ENCODE results near the gene FHL5. TPM values are rescaled to one million over a fixed set of nuclear protein-coding genes. Genes with fewer than 3 reads are reported as not detected.

The FHL5 gene
- total RNA-seq, 1 experiment from 2014 or later = not detected

GRCh38 chr6:96653181-96653580 is 90.3 kb downstream of the FHL5 start:
- Histone ChIP-seq H3K79me2 (ENCODE audit: low read length) (no peaks in the 10 kb centered on the region), H3K9ac (ENCODE audit: low read length) (no peak overlapping the region), H3K36me3 (ENCODE audit: low read depth, low read length) (no peaks in the 10 kb centered on the region), H3K9me2 (replicated peaks; ENCODE audit: low read length) (no peaks in the 10 kb centered on the region), H3K9me3 (ENCODE audit: low read length) (no peaks in the 10 kb centered on the region), H3K27ac (ENCODE audit: low read length) (no peak overlapping the region), H3K4me2 (ENCODE audit: low read length) (no peak overlapping the region), H3K4me1 (ENCODE audit: insufficient read depth, low read length) (no peaks in the 10 kb centered on the region), H3K27me3 (ENCODE audit: low read length) (peaks cover 20% of the 10 kb centered on the region), H4K20me1 (ENCODE audit: low read length) (no peaks in the 10 kb centered on the region), H2AFZ (ENCODE audit: low read length) (no peak overlapping the region), H3F3A (ENCODE audit: low read length, unreplicated experiment) (no peaks in the 10 kb centered on the region), H3K4me3 (ENCODE audit: low read length) (no peak overlapping the region)
- TF ChIP-seq EZH2phosphoT487 (IDR thresholded peaks at IDR 0.05; ENCODE audit: borderline replicate concordance, low read length) = no peak
- no peak for TF ChIP-seq EZH2 (IDR thresholded peaks at IDR 0.05; ENCODE audit: low read length, unreplicated experiment)
- no peak for TF ChIP-seq CTCF (conservative IDR thresholded peaks at IDR 0.05; ENCODE audit: low read depth, low read length)
- BruUV-seq (replicated peaks) = no TSS peak
- POLR2A ChIA-PET (ENCODE audit: unreplicated experiment) = no interaction called here
- no peak for ATAC-seq
- intact Hi-C loops (cut with micrococcal nuclease) = no loop called here
- no peak for DNase-seq
- CTCF ChIA-PET = no interaction called here

- POLR2A ChIA-PET (ENCODE audit: unreplicated experiment) = no interaction called here
Observed at GRCh38 chr6:96656567-96656966, 93.6 kb downstream of the FHL5 start.

GRCh38 chr6:96657344-96657743 is 94.4 kb downstream of the FHL5 start:
- ChIA-PET CTCF (no interaction called here), POLR2A (ENCODE audit: unreplicated experiment) (no interaction called here)
- no peak for TF ChIP-seq EZH2 (IDR thresholded peaks at IDR 0.05; ENCODE audit: low read length, unreplicated experiment)
- no peak for TF ChIP-seq EZH2phosphoT487 (IDR thresholded peaks at IDR 0.05; ENCODE audit: borderline replicate concordance, low read length)
- no peak for TF ChIP-seq CTCF (conservative IDR thresholded peaks at IDR 0.05; ENCODE audit: low read depth, low read length)
- ATAC-seq (no peak), DNase-seq (no peak)
- Histone ChIP-seq H3K4me2 (ENCODE audit: low read length) (no peak overlapping the region), H3K36me3 (ENCODE audit: low read depth, low read length) (no peaks in the 10 kb centered on the region), H3K9me3 (ENCODE audit: low read length) (no peaks in the 10 kb centered on the region), H3K27ac (ENCODE audit: low read length) (no peak overlapping the region), H4K20me1 (ENCODE audit: low read length) (no peaks in the 10 kb centered on the region), H3K27me3 (ENCODE audit: low read length) (no peaks in the 10 kb centered on the region), H3K79me2 (ENCODE audit: low read length) (no peaks in the 10 kb centered on the region), H2AFZ (ENCODE audit: low read length) (no peak overlapping the region), H3K9me2 (replicated peaks; ENCODE audit: low read length) (no peaks in the 10 kb centered on the region), H3F3A (ENCODE audit: low read length, unreplicated experiment) (no peaks in the 10 kb centered on the region), H3K9ac (ENCODE audit: low read length) (no peak overlapping the region), H3K4me1 (ENCODE audit: insufficient read depth, low read length) (no peaks in the 10 kb centered on the region), H3K4me3 (ENCODE audit: low read length) (no peak overlapping the region)
- intact Hi-C loops (cut with micrococcal nuclease) = no loop called here
- no TSS peak for BruUV-seq (replicated peaks)

More at GRCh38 chr6:96656567-96656966, 93.6 kb downstream of the FHL5 start:
- no peaks in the 10 kb centered on the region for H4K20me1 ChIP-seq (ENCODE audit: low read length)
- H3F3A ChIP-seq (ENCODE audit: low read length, unreplicated experiment) = no peaks in the 10 kb centered on the region
- 0 out of 2 replicates have a peak, but pooled peaks cover 4% of the 10 kb centered on the region for H3K27me3 ChIP-seq (ENCODE audit: low read length)
- ATAC-seq (no peak), DNase-seq (no peak)
- no TSS peak for BruUV-seq (replicated peaks)
- H3K4me3 ChIP-seq (ENCODE audit: low read length) = no peak overlapping the region
- no peak overlapping the region for H3K27ac ChIP-seq (ENCODE audit: low read length)
- H3K9ac ChIP-seq (ENCODE audit: low read length) = no peak overlapping the region
- H2AFZ ChIP-seq (ENCODE audit: low read length) = no peak overlapping the region
- H3K36me3 ChIP-seq (ENCODE audit: low read depth, low read length) = no peaks in the 10 kb centered on the region
- H3K4me2 ChIP-seq (ENCODE audit: low read length) = no peak overlapping the region
- intact Hi-C loops (cut with micrococcal nuclease) = no loop called here
- CTCF ChIA-PET = no interaction called here
- no peaks in the 10 kb centered on the region for H3K9me2 ChIP-seq (replicated peaks; ENCODE audit: low read length)
- no peaks in the 10 kb centered on the region for H3K4me1 ChIP-seq (ENCODE audit: insufficient read depth, low read length)
- no peaks in the 10 kb centered on the region for H3K79me2 ChIP-seq (ENCODE audit: low read length)
- H3K9me3 ChIP-seq (ENCODE audit: low read length) = no peaks in the 10 kb centered on the region
- no peak for TF ChIP-seq EZH2 (IDR thresholded peaks at IDR 0.05; ENCODE audit: low read length, unreplicated experiment)
- TF ChIP-seq EZH2phosphoT487 (IDR thresholded peaks at IDR 0.05; ENCODE audit: borderline replicate concordance, low read length) = no peak
- no peak for TF ChIP-seq CTCF (conservative IDR thresholded peaks at IDR 0.05; ENCODE audit: low read depth, low read length)
